Fibroblast of the conjunctiva (primary cell): ENCODE results near the gene EVX2.

Source experiments
- DNase-seq: peaks from one replicate; pipeline ENCODE4 v3.0.0-alpha.2; 2010; ENCODE audit warnings: low read depth

Gene EVX2

GRCh38 chr2:176066645-176067588 lies 16.8 kb downstream of the EVX2 start:
- DNase-seq: no peak

- DNase-seq: no peak
Observed at GRCh38 chr2:176063958-176064357, 19.8 kb downstream of the EVX2 start.

- no peak for DNase-seq
Observed at GRCh38 chr2:176056406-176056805, 27.4 kb downstream of the EVX2 start.

- no peak for DNase-seq
Observed at GRCh38 chr2:176039375-176039774, 44.4 kb downstream of the EVX2 start.

GRCh38 chr2:176038694-176039093 lies 45.1 kb downstream of the EVX2 start:
- DNase-seq: no peak

- DNase-seq: no peak
Observed at GRCh38 chr2:176035013-176035691, 48.6 kb downstream of the EVX2 start.

- no peak for DNase-seq
Observed at GRCh38 chr2:176027806-176028205, 56.0 kb downstream of the EVX2 start.
